HG03520 (cell line): ENCODE measurements around the gene DTNB.
"Not testable (repeated sequence)": the region's sequence is repeated elsewhere in the genome, so short reads cannot be mapped to it uniquely, and the experiment has no call there.

Experiments
- ATAC-seq: cut with Tn5 transposase; IDR thresholded peaks from one replicate; pipeline ENCODE4 v1.9.1; 2021; ENCODE audit warnings: mild to moderate bottlenecking, moderate library complexity; ENCODE audit not compliant: unreplicated experiment

DTNB gene

DNA sequence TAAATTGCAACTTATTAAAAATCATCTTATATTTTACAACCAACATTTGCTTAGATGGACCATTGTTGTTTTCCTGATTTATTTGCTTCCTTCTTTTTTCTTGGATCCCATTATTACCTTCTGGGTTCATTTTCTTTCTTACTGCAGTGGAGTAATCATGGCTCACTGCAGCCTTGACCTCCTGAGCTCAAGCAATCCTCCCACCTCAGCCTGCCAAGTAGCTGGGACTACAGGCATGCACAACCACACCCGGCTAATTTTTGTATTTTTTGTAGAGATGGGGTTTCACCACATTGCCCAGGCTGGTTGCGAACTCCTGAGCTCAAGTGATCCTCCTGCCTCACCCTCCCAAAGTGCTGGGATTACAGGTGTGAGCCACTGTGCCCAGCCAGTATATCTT, 123.8 kb downstream of the DTNB start:
- not testable (repeated sequence) for ATAC-seq

DNA sequence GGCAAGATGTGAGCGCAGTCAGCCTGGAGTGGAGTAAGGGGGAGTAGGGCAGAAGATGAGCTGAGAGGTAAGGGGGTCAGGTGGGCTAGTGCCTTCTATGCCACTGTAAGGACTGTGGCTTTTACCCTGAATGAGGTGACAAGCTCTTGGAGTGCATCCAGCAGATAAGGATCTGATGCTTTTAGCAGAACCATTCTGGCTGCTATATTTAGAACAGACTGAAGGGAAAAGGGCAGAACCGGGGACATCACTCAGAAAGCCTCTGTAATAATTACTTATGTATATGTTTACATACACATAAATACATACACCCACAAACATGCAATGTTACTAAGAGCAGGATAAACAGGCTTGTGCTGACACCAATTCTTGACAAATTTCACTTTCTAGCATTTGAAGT, 124.8 kb downstream of the DTNB start:
- no peak for ATAC-seq

DNA sequence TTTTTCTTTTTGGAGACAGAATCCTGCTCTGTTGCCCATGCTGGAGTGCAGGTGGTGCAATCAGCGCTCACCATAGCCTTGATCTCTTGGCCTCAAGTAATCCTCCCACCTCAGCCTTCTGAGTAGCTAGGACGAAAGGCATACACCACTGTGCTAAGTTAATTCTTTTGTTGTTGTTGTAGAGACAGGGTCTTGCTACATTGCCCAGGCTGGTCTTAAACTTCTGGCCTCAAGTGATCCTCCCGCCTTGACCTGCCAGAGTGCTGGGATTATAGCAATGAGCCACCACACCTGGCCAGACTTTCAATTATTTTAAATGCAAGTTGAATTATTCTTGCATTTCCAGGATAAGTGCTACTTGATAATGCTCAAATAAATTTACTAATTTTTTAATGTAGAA, 126.5 kb downstream of the DTNB start:
- no peak for ATAC-seq

DNA sequence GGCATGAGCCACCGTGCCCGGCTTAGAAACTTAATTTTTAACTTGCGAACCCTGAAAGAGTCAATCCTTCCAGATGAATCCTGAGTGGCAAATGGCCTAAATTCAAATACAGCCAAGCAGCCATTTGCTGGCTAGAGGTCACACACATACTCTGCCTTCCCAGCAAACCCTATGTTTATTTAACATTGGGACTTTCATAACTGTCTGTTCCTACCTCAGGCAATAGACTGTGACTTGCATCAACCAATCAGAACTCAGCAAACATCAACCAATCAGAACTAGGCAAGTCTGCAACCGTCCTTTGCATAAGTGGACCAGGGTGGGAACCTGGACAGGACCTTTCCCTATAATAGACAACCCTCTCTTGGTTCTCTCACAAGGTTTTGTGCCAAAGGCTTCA, 127.5 kb downstream of the DTNB start:
- ATAC-seq = no peak

DNA sequence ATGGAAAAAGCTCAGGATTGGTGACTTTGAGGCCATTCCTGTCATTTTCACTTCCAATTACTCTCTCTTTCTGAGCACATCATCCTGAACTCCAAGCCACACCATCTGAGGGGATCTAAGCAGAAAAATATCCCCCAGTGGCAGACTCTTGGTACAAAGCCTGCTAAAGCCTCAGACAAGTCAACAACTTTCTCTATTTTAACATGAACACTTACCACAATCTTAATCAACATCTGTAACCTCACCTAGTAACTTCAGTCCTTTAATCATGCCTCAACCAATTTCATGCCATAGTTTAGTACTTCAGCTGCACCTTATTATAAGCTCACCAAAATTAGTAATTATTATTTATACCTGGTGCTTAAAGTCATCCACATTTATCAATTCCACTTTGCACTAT, 128.9 kb downstream of the DTNB start:
- no peak for ATAC-seq

DNA sequence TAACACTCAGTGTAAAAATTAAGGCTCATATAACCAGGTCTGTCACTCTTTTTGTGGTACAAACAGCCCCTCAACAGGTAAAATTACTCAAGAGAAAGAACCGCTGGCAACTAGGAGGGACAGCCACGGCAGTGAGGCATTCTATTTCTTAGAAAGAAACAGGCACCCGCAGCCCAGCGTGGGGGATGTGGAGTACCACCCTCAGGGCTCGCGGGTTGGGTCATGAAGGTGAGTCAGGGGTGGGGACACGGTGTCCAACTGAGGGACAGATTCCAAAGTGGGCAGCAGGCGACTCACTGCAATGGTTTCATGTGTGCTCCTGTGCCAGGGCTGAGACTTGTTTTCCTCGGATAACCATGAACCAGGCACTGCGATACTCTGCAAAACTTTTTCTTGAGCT, 129.4 kb downstream of the DTNB start:
- ATAC-seq = no peak

DNA sequence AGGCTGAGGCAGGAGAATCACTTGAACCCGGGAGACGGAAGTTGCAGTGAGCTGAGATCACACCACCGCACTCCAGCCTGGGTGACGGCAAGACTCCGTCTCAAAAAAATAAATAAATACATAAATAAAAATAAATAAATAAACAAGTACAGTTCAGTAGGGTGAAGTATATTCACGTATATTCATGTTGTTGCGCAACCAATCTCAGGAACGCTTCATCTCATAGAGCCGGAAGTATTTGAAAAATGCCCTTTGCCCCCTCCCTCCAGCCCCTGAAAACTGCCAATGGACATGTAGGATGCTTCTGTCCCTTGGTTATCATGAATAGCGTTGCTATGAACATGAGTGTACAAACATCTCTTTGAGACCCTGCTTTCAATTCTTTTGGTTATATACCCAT, 132.0 kb downstream of the DTNB start:
- ATAC-seq = no peak

DNA sequence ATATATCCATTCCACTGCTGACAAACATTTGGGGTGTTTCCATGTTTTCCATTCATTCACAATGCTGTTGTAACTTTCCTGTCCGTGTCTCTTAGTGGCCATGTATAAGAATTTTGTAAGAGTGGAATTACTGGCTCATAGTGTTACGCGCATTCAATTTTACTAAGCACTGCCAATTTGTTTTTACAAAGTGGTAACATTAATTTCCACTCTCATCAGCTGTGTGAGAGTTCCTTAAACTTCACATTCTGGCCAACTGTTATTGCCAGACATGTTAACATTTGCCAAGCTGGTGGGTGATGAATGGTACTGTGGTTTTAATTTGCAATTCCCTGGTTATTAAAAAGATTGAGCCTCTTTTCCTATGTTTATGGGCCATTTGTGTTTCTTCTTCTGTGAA, 134.2 kb downstream of the DTNB start:
- ATAC-seq = no peak

DNA sequence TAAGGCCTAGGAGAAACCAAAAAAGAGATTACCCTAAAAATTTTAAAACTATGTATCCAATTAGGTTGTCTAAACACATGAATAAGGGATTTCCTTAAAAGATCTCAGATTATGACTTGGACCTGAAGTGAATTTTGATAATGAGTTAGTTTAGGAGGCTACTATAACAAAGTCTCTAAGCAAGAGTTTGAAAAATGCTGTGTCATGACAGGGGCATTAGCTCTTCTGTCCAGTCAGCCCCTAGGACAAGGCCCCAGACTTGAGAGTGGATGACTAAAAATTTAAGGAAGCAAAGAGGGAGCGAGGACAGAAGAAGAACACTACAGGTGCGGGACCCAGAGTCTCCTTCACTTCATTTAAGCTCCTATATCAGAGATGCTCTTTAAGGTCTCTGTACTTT, 135.9 kb downstream of the DTNB start:
- no peak for ATAC-seq

DNA sequence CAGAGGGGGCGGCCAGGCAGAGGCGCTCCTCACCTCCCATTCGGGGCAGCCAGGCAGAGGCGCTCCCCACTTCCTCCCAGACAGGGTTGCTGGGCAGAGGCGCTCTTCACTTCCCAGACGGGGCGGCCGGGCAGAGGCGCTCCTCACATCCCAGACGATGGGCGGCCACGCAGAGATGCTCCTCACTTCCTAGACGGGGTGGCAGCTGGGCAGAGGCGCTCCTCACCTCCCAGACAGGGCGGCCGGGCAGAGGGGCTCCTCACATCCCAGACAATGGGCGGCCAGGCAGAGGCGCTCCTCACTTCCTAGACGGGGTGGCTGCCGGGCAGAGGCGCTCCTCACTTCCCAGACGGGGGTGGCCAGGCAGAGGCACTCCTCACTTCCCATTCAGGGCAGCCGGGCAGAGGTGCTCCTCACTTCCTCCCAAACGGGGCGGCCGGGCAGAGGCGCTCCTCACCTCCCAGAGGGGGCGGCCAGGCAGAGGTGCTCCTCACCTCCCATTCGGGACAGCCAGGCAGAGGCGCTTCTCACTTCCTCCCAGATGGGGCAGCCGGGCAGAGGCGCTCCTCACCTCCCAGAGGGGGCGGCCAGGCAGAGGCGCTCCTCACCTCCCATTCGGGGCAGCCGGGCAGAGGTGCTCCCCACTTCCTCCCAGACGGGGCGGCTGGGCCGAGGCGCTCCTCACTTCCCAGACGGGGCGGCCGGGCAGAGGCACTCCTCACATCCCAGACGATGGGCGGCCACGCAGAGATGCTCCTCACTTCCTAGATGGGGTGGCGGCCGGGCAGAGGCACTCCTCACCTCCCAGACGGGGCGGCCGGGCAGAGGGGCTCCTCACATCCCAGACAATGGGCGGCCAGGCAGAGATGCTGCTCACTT, 137.7 kb downstream of the DTNB start:
- ATAC-seq = not testable (repeated sequence)

DNA sequence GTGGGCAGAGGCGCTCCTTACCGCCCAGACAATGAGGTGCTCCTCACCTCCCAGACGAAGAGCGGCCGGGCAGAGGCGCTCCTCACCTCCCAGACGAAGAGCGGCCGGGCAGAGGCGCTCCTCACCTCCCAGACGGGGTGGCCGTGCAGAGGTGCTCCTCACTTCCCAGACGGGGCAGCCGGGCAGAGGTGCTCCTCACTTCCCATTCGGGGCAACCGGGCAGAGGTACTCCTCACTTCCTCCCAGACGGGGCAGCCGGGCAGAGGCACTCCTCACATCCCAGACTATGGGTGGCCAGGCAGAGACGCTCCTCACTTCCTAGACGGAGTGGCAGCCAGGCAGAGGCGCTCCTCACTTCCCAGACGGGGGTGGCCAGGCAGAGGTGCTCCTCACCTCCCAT, 138.4 kb downstream of the DTNB start:
- not testable (repeated sequence) for ATAC-seq

DNA sequence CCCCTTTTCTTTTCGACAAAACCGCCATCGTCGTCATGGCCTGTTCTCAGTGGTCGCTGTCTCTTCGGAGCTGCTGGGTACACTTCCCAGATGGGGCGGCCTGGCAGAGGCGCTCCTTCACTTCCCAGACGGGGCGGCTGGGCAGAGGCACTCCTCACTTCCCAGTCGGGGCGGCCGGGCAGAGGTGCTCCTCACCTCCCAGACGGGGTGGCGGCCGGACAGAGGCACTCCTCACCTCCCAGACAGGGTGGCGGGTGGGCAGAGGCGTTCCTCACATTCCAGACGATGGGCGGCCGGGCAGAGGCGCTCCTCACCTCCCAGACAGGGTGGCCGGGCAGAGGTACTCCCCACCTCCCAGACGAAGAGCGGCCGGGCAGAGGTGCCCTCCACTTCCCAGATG, 138.9 kb downstream of the DTNB start:
- no peak for ATAC-seq

DNA sequence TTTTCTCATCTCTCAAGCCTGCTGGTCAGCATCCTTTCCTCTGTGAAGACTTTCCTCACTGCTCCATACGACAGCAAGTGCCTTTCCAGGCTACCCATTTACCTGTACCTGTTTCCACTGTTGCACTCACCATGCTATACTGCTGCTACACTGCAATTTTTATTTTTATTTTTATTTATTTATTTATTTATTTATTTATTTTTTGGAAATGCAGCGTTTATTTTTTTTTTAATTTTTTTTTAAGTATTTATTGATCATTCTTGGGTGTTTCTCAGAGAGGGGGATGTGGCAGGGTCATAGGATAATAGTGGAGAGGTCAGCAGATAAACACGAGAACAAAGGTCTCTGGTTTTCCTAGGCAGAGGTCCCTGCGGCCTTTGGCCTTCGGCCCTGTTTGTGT, 139.6 kb downstream of the DTNB start:
- not testable (repeated sequence) for ATAC-seq

DNA sequence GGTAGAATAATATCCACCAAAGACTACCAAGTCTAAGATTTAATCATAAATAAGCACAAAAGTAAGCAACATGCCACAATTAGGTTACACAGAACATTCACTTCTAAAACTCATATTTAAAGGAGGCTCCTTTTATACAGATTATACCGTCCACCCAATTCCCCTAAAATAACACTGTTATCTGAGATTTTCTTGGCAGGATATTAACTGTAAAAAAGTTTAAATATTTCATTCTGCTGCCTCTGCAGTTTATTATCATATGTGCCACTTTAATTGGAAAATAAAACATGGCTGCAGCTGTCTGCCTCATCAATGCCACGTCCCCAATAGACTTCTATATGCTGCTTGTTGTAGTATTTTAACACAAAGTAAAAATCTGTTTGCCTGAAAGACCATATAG, 140.9 kb downstream of the DTNB start:
- no peak for ATAC-seq

DNA sequence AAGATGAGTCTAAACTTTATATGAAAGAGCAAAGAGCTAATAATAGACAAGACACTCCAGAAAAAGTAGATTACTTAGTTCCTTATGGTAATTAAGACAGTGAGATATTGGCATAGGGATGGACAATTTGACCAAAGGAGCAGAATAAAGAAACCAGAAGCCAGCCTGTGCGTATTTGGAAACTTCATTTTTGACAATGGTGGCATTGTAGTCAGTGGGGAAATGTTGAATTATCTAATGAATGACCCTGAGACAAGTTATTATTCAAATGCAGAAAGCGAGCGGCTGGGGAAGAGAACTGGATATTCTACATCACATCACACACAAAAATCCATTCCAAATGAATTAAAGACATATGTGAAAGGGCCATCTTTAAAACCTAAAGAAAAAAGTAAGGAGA, 144.3 kb downstream of the DTNB start:
- no peak for ATAC-seq

DNA sequence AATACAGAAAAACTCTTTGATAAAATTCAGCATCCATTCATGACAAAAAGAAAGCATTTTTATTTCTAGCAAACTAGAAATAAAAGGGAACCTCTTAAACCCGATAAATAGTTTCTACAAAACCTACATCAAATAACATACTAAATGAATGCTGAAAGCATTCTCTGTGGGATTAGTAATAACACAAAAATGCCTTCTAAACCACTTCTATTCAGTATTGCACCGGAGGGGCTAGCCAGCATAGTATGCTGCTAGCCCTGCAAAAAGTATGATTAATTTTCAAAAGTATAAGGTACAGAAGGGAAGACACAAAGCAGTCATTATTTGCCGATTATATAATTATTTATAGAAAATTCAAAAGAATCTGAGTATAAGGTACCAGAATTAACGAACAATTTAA, 145.2 kb downstream of the DTNB start:
- no peak for ATAC-seq

DNA sequence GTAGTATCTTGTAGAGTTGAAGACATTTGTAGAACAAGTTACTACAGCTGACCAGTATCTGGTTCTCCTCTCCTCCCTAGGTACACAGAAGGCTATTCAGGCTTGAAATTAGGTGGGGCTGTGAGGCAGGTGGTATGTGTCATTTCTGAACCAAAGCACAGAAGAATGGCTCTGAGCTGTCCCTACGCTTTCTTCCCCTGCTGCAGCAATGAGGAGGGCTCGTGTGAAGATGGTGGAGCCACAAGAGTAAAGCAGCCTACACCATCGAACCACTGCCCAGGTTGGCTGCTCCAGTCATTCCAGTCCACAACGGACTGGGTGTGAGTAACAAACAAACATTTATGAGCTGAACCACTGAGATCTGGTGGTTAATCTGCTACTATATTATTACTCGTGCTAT, 148.9 kb downstream of the DTNB start:
- no peak for ATAC-seq

DNA sequence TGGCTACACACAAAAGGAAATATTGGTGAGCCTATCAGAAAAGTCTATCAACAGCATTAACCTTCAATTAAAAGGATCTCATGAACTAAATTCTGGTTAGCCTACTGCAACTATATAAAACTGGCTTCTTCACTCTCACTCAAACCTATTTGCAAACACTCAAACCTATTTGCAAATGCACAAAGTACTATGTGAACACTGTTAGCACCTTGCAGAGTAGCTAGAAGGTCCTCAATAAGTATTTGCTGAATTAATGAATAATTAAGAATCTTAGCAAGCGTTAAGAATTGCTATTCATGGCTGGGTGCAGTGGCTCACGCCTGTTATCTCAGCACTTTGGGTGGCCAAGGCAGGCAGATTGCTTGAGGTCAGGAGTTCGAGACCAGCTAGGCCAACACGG, 150.3 kb downstream of the DTNB start:
- no peak for ATAC-seq

DNA sequence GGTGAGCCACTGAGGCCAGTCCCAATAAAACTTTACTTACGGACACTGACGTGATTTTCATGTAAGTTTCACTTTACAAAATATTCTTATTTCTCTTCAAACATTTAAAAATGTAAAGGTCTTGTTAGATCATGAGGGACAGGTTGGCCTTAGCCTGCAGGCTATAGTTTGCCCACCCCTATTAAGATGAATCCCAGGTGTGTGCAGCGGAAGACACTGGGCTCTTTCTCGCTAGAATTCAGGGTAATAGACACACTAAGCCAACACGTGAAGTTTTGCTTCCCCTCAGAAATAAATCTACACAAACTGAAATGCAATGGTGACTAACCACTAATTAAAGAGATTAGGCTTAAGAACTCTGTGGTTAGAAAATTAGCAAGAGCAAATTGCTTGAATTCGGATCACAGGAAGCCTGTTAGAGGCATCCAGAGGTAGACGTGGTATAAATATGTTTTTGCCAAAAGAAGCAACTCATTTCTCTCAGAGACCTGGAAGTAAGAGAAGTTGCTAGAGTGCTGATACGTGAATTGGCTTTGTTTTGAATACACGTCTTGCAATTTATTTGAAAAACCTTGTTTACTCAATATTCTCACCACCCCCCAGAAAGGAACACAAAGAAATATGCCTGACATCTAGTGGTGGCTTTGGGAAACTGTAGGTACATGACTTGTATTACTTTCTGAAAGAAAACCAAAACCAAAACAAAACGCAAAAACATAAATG, 151.6 kb downstream of the DTNB start:
- ATAC-seq = no peak

DNA sequence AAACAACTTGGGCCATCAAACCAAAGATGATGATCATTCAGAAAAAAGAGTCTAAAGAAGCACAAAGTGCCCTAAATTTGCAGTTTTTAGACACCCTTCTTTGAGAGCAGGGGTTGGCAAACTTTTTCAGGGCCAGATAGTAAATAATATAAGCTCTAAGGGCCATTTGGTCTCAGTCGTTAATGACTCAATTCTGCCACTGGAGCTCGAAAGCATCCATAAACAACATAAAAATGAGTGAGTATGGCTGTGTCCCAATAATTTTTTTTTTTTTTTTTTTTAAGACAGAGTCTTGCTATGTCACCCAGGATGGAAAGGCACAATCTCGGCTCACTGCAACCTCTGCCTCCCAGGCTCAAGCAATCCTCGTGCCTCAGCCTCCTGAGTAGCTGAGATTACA, 152.3 kb downstream of the DTNB start:
- no peak for ATAC-seq

DNA sequence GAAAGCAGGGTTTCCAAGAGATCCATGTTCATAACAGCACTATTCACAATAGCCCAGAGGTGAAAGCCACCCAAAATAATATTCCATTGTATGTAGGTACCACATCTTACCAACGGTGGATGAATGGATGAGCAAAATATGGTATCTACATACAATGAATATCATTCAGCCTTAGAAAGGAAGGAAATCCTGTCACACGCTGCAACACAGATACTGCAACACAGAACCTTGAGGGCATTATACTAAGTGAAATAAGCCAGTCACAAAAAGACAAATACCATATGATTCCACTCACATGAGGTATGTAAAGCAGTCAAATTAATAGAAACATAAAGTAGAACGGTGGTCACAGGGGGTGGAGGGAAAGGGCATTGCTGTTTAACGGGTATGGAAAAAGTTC, 155.7 kb downstream of the DTNB start:
- no peak for ATAC-seq

DNA sequence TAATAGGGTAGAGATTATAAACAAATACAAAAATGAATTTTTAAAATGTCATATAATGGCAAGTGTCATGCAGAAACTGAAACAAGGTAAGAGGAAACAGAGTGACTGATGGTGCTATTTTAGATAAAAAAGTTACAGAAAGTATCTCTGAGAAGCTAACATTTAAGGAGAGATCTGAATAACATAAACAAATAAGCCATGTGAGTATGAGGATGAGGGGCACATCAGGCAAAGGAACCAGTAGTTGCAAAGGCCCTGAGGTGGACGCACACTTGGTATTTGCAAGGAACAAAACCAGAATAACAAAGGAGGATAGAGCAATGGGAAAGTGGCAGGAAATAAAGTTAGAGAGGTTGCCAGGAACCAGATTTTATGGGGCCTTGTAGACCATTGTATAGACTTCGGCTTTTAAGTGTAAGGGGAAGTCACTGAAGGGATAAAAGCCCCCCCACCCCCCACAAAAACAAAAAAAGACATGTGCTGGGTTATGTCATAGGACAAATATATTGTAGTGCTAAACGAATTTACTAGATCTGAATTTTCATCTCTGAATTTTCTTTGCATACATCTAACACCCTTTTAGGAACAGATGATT, 159.2 kb downstream of the DTNB start:
- ATAC-seq = no peak
